Measurements from ENCODE around the gene TM2D3.
"Not testable (repeated sequence)": the region's sequence is repeated elsewhere in the genome, so short reads cannot be mapped to it uniquely, and the experiment has no call there.

TM2D3 gene

DNA sequence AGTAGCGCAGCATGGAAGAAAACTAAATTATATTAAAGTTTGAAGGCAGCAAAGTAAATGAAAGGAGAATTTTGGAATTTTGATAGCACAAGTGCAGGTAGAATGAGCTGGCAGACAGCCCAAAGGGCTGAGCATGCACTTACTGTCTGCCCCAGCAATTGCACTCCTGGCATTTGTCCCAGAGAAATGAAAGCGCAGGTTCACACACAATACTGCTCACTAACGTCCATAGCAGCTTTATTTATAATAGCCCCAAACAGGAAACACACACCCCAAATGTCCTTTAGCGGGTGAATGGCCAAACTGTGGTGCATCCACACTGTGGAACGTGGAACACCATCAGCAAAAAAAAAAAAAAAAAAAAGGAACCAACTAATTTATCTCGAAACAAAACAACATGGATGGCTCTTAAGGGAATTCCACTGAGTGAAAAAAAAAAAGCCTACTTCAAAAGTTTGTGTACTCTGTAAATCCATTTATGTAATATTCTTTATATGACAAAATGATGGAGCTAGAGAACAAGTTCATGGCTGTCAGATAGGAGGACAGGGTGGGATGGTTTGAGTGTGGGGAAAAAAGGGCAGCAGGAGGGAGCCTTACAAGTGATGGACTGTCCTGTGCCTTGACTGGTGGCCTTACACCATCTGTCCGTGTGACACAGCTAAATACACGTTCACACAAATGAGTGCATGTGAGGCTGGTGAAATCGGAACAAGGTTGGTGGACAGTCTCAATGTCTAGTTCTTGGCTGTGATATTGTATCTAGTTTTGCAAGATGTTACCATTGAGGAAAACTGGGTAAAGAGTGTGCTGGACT lies 6.0 kb upstream of the TM2D3 start:
- FAIRE-seq (no peak), DNase-seq (ENCODE audit: insufficient read length, low spot score) (no peak)

- FAIRE-seq (no peak), DNase-seq (ENCODE audit: insufficient read length, low spot score) (no peak)
Measured at GRCh38 chr15:101657171-101657570, 5.0 kb upstream of the TM2D3 start.

- DNase-seq (ENCODE audit: insufficient read length, low spot score); FAIRE-seq: not testable (repeated sequence)
Measured at GRCh38 chr15:101654624-101655337, 2.6 kb upstream of the TM2D3 start.

GRCh38 chr15:101654171-101654570 lies 2.0 kb upstream of the TM2D3 start:
- DNase-seq (ENCODE audit: insufficient read length, low spot score): no peak
- FAIRE-seq: no peak

DNA sequence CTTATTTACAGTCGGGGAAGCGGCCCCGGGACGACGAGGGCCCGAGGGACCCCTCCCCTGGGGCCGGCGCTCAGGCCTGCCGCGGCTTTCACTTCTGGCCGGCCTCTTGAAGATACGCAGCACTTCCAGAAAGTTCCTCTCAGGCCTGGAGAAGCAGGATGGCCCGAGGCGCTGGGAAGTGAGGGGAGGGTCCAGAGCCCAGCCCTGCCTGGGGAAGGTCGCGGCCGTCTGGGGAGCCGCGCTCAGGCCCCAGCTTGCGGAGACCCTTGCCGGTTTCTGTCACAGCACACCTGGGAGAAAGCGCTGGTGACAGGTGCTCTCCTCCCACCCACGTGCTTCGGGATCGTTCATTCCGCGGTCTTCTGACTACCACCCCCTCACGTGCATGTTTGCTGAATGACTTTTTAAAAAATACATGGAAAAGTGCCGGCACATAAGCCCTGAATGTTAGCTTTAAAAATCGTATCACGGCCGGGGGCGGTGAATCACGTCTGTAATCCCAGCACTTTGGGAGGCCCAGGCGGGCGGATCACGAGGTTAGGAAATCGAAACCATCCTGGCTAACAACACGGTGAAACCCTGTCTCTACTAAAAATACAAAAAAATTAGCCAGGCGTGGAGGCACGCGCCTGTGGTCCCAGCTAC lies 727 bp upstream of the TM2D3 start:
- FAIRE-seq (no peak), DNase-seq (ENCODE audit: insufficient read length, low spot score) (no peak)

DNA sequence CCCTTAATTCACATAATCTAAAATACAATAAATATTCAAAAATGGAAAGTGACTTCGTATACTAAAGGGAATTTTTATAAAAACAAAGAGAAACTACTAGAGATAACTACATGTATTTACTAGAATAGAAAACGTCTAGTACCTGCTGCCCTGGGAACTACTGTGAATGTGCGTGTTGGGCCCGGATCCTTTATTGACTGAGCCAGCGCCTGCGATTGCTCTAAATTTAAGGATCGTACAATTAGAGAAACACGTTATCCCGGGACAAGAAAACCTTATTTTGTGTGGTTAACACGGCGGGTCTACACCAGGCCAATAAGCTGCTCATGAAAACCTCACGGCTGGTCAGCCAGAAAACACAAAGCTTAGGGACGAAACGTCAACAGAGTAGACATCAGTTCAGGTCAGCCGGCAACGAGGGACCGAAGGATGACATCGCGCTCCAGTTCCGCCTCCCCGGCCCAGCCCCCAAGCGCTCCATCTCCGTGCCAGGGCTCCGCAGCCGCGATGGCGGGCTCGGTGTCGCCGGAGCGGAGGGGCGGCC lies 555 bp downstream of the TM2D3 start:
- DNase-seq (ENCODE audit: insufficient read length, low spot score) (no peak), FAIRE-seq (peak; percentile 55)

DNA sequence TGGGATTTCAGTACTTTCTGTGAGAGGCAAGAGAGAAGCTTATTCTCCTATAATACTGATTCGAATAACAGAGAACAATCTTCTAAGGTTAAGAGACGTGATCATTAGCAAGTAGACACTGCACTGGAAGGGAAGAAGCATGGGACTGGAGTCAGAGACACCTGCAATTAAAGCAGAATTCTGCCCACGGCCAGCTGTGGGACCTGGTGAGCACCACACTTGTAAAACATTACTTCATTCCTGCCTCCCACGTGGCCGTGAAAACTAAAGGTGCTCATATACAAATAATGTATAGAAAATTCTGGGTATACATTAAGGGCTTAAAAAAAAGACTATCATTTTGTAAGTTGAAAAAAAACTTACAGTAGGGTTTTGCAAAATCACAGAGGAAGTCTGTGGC lies 2.0 kb downstream of the TM2D3 start:
- DNase-seq (ENCODE audit: insufficient read length, low spot score) (no peak), FAIRE-seq (no peak)

DNA sequence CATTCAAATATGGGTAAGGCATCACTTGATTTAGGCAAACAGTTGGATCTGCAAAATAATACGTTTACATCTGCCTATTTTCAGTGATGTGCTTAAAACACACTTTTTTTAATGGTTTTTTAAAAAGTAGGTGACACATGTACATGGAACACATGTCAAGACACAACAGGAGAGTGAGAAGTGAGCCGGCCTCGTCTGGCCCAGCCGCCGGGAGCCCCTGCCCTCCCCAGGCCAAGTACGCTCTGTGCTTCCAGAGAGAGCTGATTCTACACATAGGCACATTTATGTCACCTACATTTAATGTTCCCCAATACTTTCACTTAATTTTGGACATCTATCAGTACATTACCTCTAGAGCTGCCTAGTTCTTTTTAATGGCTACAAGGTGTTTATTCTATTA lies 3.8 kb downstream of the TM2D3 start:
- no peak for FAIRE-seq
- no peak for DNase-seq (ENCODE audit: insufficient read length, low spot score)

GRCh38 chr15:101647251-101647650 lies 4.9 kb downstream of the TM2D3 start:
- no peak for FAIRE-seq
- no peak for DNase-seq (ENCODE audit: insufficient read length, low spot score)

DNA sequence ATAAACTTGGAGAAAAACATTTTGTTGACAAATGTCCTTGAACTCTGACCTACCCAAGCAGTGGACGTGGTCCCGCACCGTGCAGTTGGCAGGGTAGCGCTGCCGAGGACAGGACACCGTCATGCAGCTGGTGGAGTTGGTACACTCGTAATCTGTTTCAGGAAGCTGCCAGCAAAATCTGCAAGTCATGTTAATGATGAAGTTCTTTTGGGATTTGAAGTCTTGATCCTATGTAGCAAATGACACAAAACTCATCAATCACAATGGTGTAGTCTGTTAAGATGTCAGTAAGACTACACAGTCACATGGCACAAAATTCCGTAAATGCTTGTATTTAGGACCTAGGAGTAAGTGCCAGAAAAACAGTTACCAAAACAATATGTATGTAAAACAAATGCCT lies 5.5 kb downstream of the TM2D3 start:
- no peak for FAIRE-seq
- DNase-seq (ENCODE audit: insufficient read length, low spot score): no peak

- no peak for FAIRE-seq
- DNase-seq (ENCODE audit: insufficient read length, low spot score): no peak
Measured at GRCh38 chr15:101642361-101642760, 9.8 kb downstream of the TM2D3 start.

DNA sequence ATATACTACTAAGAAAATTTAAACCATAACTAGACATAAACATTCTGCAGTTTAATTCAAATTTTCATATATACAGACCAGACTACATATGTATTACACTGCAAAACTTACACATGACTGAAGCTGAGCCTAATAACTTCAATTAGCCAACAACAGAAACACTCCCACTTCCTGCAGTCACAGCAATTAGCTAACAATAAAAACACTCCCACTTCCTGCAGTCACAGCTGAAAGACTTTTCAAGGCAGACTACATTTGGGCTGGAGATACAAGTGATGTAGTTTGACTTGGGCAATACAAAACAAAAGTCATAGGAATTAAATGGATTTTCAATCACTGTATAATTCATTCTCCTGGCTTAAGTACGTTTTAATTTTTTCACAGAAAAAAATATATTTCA lies 10.3 kb downstream of the TM2D3 start:
- DNase-seq (ENCODE audit: insufficient read length, low spot score) (no peak), FAIRE-seq (no peak)

DNA sequence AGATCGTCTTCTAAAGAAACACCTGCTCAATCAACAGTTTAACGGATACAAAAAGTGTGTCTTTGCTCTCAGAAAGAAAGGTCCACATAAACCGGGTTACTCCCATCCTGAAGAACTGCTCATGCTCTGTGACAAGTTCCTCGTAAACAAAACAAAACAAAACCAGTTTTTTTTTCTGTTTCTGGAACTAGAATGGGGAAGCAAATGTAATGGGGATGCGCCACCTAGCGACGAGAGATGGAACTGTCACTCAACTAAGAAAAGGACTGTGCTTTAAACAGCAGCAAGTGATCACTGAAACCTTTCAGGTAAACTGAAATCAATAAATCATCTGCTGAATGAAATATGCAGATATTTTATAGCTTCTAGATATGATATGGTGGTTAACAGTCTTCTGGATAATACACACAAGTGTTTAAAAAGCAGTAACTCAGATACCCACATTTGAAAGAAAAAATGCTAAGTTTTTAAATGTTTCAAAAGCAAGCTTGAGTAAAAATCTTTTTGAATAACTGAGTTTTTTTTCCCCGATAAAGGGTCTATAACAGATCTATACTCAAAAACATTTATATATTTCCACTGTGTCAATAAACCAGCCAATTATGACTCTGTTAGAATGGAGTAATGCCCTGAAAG lies 10.9 kb downstream of the TM2D3 start:
- peak; percentile 96 for FAIRE-seq
- no peak for DNase-seq (ENCODE audit: insufficient read length, low spot score)

DNA sequence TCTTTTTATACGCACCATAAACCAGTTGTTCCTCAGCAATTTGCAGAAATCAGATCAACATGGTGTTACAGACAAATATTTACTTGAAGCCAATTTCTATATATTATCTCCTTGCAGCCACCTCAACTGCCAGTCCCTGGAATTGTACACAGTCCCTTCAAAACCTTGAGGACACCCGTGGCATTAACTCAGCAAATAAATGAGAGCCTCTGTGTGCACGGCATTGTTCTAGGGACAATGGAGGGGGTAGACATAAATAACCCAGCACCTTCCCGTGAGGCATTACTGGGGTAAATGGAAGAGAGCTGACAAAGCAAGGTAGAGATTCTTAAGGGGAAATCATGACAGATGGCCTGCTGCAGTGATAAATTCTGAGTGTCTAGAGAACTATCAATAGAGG lies 12.5 kb downstream of the TM2D3 start:
- FAIRE-seq (no peak), DNase-seq (ENCODE audit: insufficient read length, low spot score) (no peak)

DNA sequence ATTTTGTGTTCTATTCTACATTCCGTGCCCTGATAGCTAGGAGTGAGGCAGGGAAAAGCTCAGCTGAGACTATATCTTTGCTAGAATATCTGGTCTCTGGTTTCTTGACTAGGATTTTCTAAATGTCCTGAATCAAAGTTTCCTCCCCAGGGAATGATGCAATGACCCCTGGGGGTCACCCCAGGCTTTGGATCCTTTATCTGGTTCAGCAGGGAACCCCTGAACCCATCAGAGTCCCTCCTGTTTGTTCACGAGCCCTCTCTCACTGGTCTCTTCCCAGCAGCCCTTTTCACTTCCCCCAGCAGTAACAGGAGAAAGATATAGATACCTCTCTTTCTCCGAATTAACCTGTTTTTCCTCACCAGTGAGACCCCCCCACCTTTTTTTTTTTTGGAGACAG lies 14.3 kb downstream of the TM2D3 start:
- no peak for FAIRE-seq
- no peak for DNase-seq (ENCODE audit: insufficient read length, low spot score)

DNA sequence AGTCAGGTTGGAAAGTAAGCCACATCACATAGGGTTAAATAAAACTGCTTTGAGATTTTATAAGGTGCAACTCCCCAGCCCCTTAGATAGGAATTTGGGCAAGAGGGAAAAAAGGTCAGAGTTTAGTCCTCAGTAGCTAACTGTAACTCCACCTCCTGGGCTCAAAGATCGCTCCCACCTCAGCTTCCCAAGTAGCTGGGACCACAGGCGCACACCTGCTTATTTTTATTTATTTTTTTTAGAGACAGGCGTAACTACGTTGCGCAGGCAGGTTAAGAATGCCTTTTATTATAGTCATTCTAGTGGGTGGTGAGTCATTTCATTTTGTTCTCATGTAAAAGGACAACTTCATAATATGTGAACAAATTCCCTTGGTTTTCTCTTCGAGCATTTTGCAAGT lies 14.7 kb downstream of the TM2D3 start:
- FAIRE-seq (no peak), DNase-seq (ENCODE audit: insufficient read length, low spot score) (no peak)

DNA sequence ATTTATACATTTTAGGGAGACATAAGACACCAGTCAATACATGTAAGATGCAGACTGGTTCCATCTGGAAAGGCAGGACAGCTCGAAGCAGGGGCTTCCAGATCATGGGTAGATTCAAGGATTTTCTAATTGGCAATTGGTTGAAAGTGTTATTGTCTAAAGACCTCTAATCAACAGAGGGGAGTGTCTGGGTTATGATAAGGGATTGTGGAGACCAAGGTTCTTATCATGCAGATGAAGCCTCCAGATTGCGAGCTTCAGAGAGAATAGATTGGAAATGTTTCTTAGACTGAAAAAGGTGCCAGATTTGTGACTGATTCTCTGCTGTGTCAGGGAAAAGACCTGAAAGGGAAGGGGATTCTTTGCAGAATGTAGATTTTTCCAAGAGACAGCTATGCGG lies 15.1 kb downstream of the TM2D3 start:
- DNase-seq (ENCODE audit: insufficient read length, low spot score): no peak
- no peak for FAIRE-seq

GRCh38 chr15:101635944-101636727 lies 16.0 kb downstream of the TM2D3 start:
- DNase-seq (ENCODE audit: insufficient read length, low spot score) (no peak), FAIRE-seq (no peak)

- FAIRE-seq: no peak
Measured at GRCh38 chr15:101633356-101633755, 18.8 kb downstream of the TM2D3 start.

GRCh38 chr15:101626729-101627128 lies 25.5 kb downstream of the TM2D3 start:
- DNase-seq (ENCODE audit: insufficient read length, low spot score); FAIRE-seq: not testable (repeated sequence)

More at GRCh38 chr15:101633356-101633755, 18.8 kb downstream of the TM2D3 start:
- no peak for DNase-seq (ENCODE audit: insufficient read length, low spot score)

Data from GM19239 (cell line).